ENCODE results near the gene STIM1.

Gene STIM1

GRCh38 chr11:3985631-3986030 lies 130.2 kb downstream of the STIM1 start:
- no peak for DNase-seq (ENCODE audit: low read depth)
- TF ChIP-seq CTCF (conservative IDR thresholded peaks at IDR 0.05; ENCODE audit: low read depth, low read length): no peak
- H3K4me3 ChIP-seq (ENCODE audit: low read depth, low read length): no peak overlapping the region

GRCh38 chr11:3986301-3986700 lies 130.8 kb downstream of the STIM1 start:
- no peak for TF ChIP-seq CTCF (conservative IDR thresholded peaks at IDR 0.05; ENCODE audit: low read depth, low read length)
- DNase-seq (ENCODE audit: low read depth): no peak
- H3K4me3 ChIP-seq (ENCODE audit: low read depth, low read length): no peak overlapping the region

- no peak for TF ChIP-seq CTCF (conservative IDR thresholded peaks at IDR 0.05; ENCODE audit: low read depth, low read length)
- no peak for DNase-seq (ENCODE audit: low read depth)
- H3K4me3 ChIP-seq (ENCODE audit: low read depth, low read length): peak overlapping the region; percentile 25
Measured at GRCh38 chr11:3989276-3989920, 133.9 kb downstream of the STIM1 start.

- TF ChIP-seq CTCF (conservative IDR thresholded peaks at IDR 0.05; ENCODE audit: low read depth, low read length): no peak
- H3K4me3 ChIP-seq (ENCODE audit: low read depth, low read length): no peak overlapping the region
- no peak for DNase-seq (ENCODE audit: low read depth)
Measured at GRCh38 chr11:3989921-3990290, 134.4 kb downstream of the STIM1 start.

- no peak for TF ChIP-seq CTCF (conservative IDR thresholded peaks at IDR 0.05; ENCODE audit: low read depth, low read length)
- no peak for DNase-seq (ENCODE audit: low read depth)
- no peak overlapping the region for H3K4me3 ChIP-seq (ENCODE audit: low read depth, low read length)
Measured at GRCh38 chr11:3990406-3990805, 134.9 kb downstream of the STIM1 start.

- TF ChIP-seq CTCF (conservative IDR thresholded peaks at IDR 0.05; ENCODE audit: low read depth, low read length): no peak
- H3K4me3 ChIP-seq (ENCODE audit: low read depth, low read length): no peak overlapping the region
- DNase-seq (ENCODE audit: low read depth): no peak
Measured at GRCh38 chr11:3992964-3993363, 137.5 kb downstream of the STIM1 start.

GRCh38 chr11:3994030-3994640 lies 138.7 kb downstream of the STIM1 start:
- H3K4me3 ChIP-seq (ENCODE audit: low read depth, low read length): no peak overlapping the region
- TF ChIP-seq CTCF (conservative IDR thresholded peaks at IDR 0.05; ENCODE audit: low read depth, low read length): no peak
- DNase-seq (ENCODE audit: low read depth): peak; percentile 34
